GM19035 (cell line): ENCODE data around the gene KMT2D.
"Not testable (repeated sequence)": the region's sequence is repeated elsewhere in the genome, so short reads cannot be mapped to it uniquely, and the experiment has no call there.

Experiments used
- ATAC-seq: cut with Tn5 transposase; IDR thresholded peaks from one replicate; pipeline ENCODE4 v1.9.1; 2021; ENCODE audit not compliant: unreplicated experiment

Gene KMT2D

GRCh38 chr12:49089821-49090773 lies 29.5 kb upstream of the KMT2D start:
- no peak for ATAC-seq

- ATAC-seq, result no peak
Measured at GRCh38 chr12:49088932-49089330, 28.3 kb upstream of the KMT2D start.

GRCh38 chr12:49088150-49088931 lies 27.7 kb upstream of the KMT2D start:
- ATAC-seq, result no peak

GRCh38 chr12:49086116-49086515 lies 25.5 kb upstream of the KMT2D start:
- no peak for ATAC-seq

- no peak for ATAC-seq
Measured at GRCh38 chr12:49084438-49084837, 23.8 kb upstream of the KMT2D start.

GRCh38 chr12:49079793-49080192 lies 19.2 kb upstream of the KMT2D start:
- ATAC-seq, result no peak

- no peak for ATAC-seq
Measured at GRCh38 chr12:49070971-49071370, 10.4 kb upstream of the KMT2D start.

- peak; percentile 98 for ATAC-seq
Measured at GRCh38 chr12:49069507-49070346, 9.1 kb upstream of the KMT2D start, which contains the start of gene RHEBL1. TSS of gene RHEBL1 (minus strand) at chr12:49069979. CDS start at chr12:49069785, 194 bp downstream.

- ATAC-seq, result no peak
Measured at GRCh38 chr12:49068879-49069506, 8.4 kb upstream of the KMT2D start.

GRCh38 chr12:49066120-49066519 lies 5.5 kb upstream of the KMT2D start:
- ATAC-seq, result no peak

- no peak for ATAC-seq
Measured at GRCh38 chr12:49064767-49065152, 4.2 kb upstream of the KMT2D start.

- ATAC-seq, result not testable (repeated sequence)
Measured at GRCh38 chr12:49061916-49062315, 1.3 kb upstream of the KMT2D start.

- ATAC-seq, result no peak
Measured at GRCh38 chr12:49061157-49061650, 610 bp upstream of the KMT2D start.

GRCh38 chr12:49059299-49060171 lies 1.1 kb downstream of the KMT2D start:
- ATAC-seq, result peak; percentile 12

GRCh38 chr12:49059045-49059298 lies 1.6 kb downstream of the KMT2D start:
- no peak for ATAC-seq

- no peak for ATAC-seq
Measured at GRCh38 chr12:49058366-49059044, 2.1 kb downstream of the KMT2D start.

GRCh38 chr12:49057888-49058287 lies 2.7 kb downstream of the KMT2D start:
- no peak for ATAC-seq

GRCh38 chr12:49055978-49056754 lies 4.4 kb downstream of the KMT2D start:
- peak; percentile 54 for ATAC-seq
